Activated T-helper 9 cell treated with anti-CD3 and anti-CD28 coated beads, Interleukin-2, amount 50 U/mL, for 16 hours (primary cell): ENCODE results near the gene LIPN.

Source experiments
- DNase-seq: peaks from one replicate; pipeline ENCODE4 v3.0.0-alpha.2; 2020; ENCODE audit warnings: low read depth

LIPN gene

GRCh38 chr10:88783724-88784123, 23.9 kb downstream of the LIPN start:
- no peak for DNase-seq

GRCh38 chr10:88786032-88786770, 26.4 kb downstream of the LIPN start:
- DNase-seq: no peak

GRCh38 chr10:88787463-88787862, 27.6 kb downstream of the LIPN start:
- no peak for DNase-seq

GRCh38 chr10:88788924-88789323, 29.1 kb downstream of the LIPN start:
- DNase-seq: no peak

- no peak for DNase-seq
Measured at GRCh38 chr10:88791924-88792323, 32.1 kb downstream of the LIPN start.

- no peak for DNase-seq
Measured at GRCh38 chr10:88792661-88793060, 32.8 kb downstream of the LIPN start.

- no peak for DNase-seq
Measured at GRCh38 chr10:88793712-88794299, 34.0 kb downstream of the LIPN start.

- no peak for DNase-seq
Measured at GRCh38 chr10:88794731-88795130, 34.9 kb downstream of the LIPN start.

- DNase-seq: no peak
Measured at GRCh38 chr10:88800152-88801125, 40.6 kb downstream of the LIPN start.

- no peak for DNase-seq
Measured at GRCh38 chr10:88802523-88803285, 42.9 kb downstream of the LIPN start, which contains the start of gene LIPM. Gene LIPM, plus strand, starts transcription at chr10:88802730. Its CDS starts 167 bp downstream, at chr10:88802897.

- no peak for DNase-seq
Measured at GRCh38 chr10:88803641-88804040, 43.8 kb downstream of the LIPN start.

GRCh38 chr10:88804083-88804812, 44.4 kb downstream of the LIPN start:
- no peak for DNase-seq

- DNase-seq: no peak
Measured at GRCh38 chr10:88805361-88805760, 45.5 kb downstream of the LIPN start.

GRCh38 chr10:88805924-88806323, 46.1 kb downstream of the LIPN start:
- DNase-seq: no peak

GRCh38 chr10:88809621-88810020, 49.8 kb downstream of the LIPN start:
- no peak for DNase-seq

GRCh38 chr10:88810196-88810961, 50.6 kb downstream of the LIPN start:
- no peak for DNase-seq

- no peak for DNase-seq
Measured at GRCh38 chr10:88813200-88813599, 53.4 kb downstream of the LIPN start.

- no peak for DNase-seq
Measured at GRCh38 chr10:88819290-88819689, 59.5 kb downstream of the LIPN start.

GRCh38 chr10:88820748-88821401, 61.1 kb downstream of the LIPN start:
- no peak for DNase-seq

- no peak for DNase-seq
Measured at GRCh38 chr10:88826388-88826787, 66.6 kb downstream of the LIPN start.
